GM12878 (cell line): ENCODE results near the gene FLT4. TPM values are rescaled to one million over a fixed set of nuclear protein-coding genes. Genes with fewer than 3 reads are reported as not detected.

ENCODE experiments used
- ATAC-seq: fragments of 200-7000 bp; cut with Tn5 transposase; 3 replicates; pipeline ENCODE4 v1.9.1; 2020; ENCODE audit warnings: mild to moderate bottlenecking, moderate library complexity
- BruUV-seq: library from RNA; stranded (reverse); fragments of 400-500 nt; replicated peaks from 2 replicates; lab custom pipeline; 2021; lab: Mats Ljungman, UMichigan
- CTCF ChIA-PET: fragments of 300-600 bp; sonication (Branson Sonifier 250); formaldehyde crosslinking; extraction: SDS; loops from one replicate; lab custom pipeline; 2021; ENCODE audit warnings: inconsistent platforms; lab: Yijun Ruan, JAX
- POLR2A ChIA-PET: fragments of 350-600 bp; formaldehyde crosslinking; extraction: SDS; loops from one replicate; lab custom pipeline; 2021; ENCODE audit warnings: inconsistent platforms; lab: Charles Lee
- RAD21 ChIA-PET: fragments of 300-600 bp; sonication (Branson Sonifier 250); formaldehyde crosslinking; loops from one replicate; lab custom pipeline; 2023; ENCODE audit warnings: antibody characterized with exemption; ENCODE audit not compliant: unreplicated experiment; lab: Charles Lee
- SMC1A ChIA-PET: fragments of 300-600 bp; sonication (Branson Sonifier 250); formaldehyde crosslinking; loops from one replicate; lab custom pipeline; 2023; ENCODE audit not compliant: unreplicated experiment, uncharacterized antibody; lab: Charles Lee
- DNase-seq: peaks from one replicate; pipeline ENCODE4 v3.0.0-alpha.2; 2011; ENCODE audit warnings: low read depth, low spot score
- FAIRE-seq: peaks from 3 replicates; lab custom pipeline; 2011; peaks lifted over from hg19 to GRCh38; lab: Jason Lieb, UNC
- H2AFZ ChIP-seq: 2 replicates; pipeline ENCODE4 v1.6.0; 2011; ENCODE audit warnings: low read depth, low read length, control low read depth; ENCODE audit not compliant: control insufficient read depth
- H3K27ac ChIP-seq: 2 replicates; pipeline ENCODE4 v1.5.1; 2011; ENCODE audit warnings: control low read depth; ENCODE audit not compliant: control insufficient read depth, insufficient read depth
- H3K27me3 ChIP-seq, 2 experiments: replicated peaks in 1 of 2; 2 replicates each; pipeline versions ENCODE4 v1.6.0 to v1.6.1; 2011; ENCODE audit warnings: low read length in 1 of 2; ENCODE audit not compliant: control insufficient read depth in 2 of 2, insufficient read depth in 2 of 2
- H3K36me3 ChIP-seq, 2 experiments: 2 replicates each; pipeline ENCODE4 v1.5.1; 2011; ENCODE audit warnings: low read length in 1 of 2; ENCODE audit not compliant: control insufficient read depth in 2 of 2, insufficient read depth in 2 of 2
- H3K4me1 ChIP-seq: 2 replicates; pipeline ENCODE4 v1.6.1; 2011; ENCODE audit warnings: mild to moderate bottlenecking, low read length, moderate library complexity, mixed read lengths; ENCODE audit not compliant: control insufficient read depth, insufficient read depth
- H3K4me2 ChIP-seq: 2 replicates; pipeline ENCODE4 v1.6.0; 2011; ENCODE audit warnings: control low read depth; ENCODE audit not compliant: control insufficient read depth, insufficient read depth
- H3K4me3 ChIP-seq: fragments of 200-600 bp; sonication (generic); 2 replicates; pipeline ENCODE4 v1.5.1; 2016
- H3K79me2 ChIP-seq: 2 replicates; pipeline ENCODE4 v1.6.0; 2011; ENCODE audit warnings: low read length; ENCODE audit not compliant: control insufficient read depth, insufficient read depth
- H3K9ac ChIP-seq: 2 replicates; pipeline ENCODE4 v1.8.0; 2011; ENCODE audit warnings: low read length, control low read depth, mixed read lengths; ENCODE audit not compliant: control insufficient read depth, insufficient read depth
- H3K9me3 ChIP-seq: replicated peaks from 3 replicates; pipeline ENCODE4 v1.5.1; 2011; ENCODE audit warnings: mild to moderate bottlenecking, low read length; ENCODE audit not compliant: control insufficient read depth, insufficient read depth
- H4K20me1 ChIP-seq: 2 replicates; pipeline ENCODE4 v1.6.0; 2011; ENCODE audit not compliant: control insufficient read depth, insufficient read depth
- E2F8 ChIP-seq: fragments of 450-650 bp; IDR thresholded peaks from 2 replicates; pipeline ENCODE4 v1.6.1; 2018; ENCODE audit warnings: mild to moderate bottlenecking, low read depth, moderate library complexity; ENCODE audit not compliant: partially characterized antibody
- EED ChIP-seq: sonication (generic); IDR thresholded peaks from 2 replicates; pipeline ENCODE4 v1.6.1; 2016; ENCODE audit warnings: antibody characterized with exemption, low read depth
- ESRRA ChIP-seq: IDR thresholded peaks from 2 replicates; pipeline ENCODE4 v1.6.1; 2012; ENCODE audit warnings: mild to moderate bottlenecking, low read length, improper control_type of control experiment
- IRF4 ChIP-seq: IDR thresholded peaks from 2 replicates; pipeline ENCODE4 v1.6.1; 2011; ENCODE audit warnings: low read depth, low read length
- MEF2B ChIP-seq: fragments of 450-650 bp; IDR thresholded peaks from 2 replicates; pipeline ENCODE4 v1.6.1; 2018; ENCODE audit warnings: mild to moderate bottlenecking, moderate library complexity; ENCODE audit not compliant: partially characterized antibody, poor library complexity, severe bottlenecking
- POU2F2 ChIP-seq: IDR thresholded peaks from 3 replicates; pipeline ENCODE4 v1.6.1; 2011; ENCODE audit warnings: low read depth, mild to moderate bottlenecking, low read length, borderline replicate concordance
- SMC3 ChIP-seq: IDR thresholded peaks from 2 replicates; pipeline ENCODE4 v1.6.1; 2011; ENCODE audit warnings: low read length, improper control_type of control experiment, borderline replicate concordance
- SUPT20H ChIP-seq: IDR thresholded peaks from 2 replicates; pipeline ENCODE4 v1.6.1; 2011; ENCODE audit warnings: low read depth, mild to moderate bottlenecking, low read length, moderate library complexity, borderline replicate concordance; ENCODE audit not compliant: control insufficient read depth
- ZNF217 ChIP-seq: fragments of 450-650 bp; IDR thresholded peaks from 2 replicates; pipeline ENCODE4 v1.6.1; 2017; ENCODE audit warnings: antibody characterized with exemption, mild to moderate bottlenecking
- ZNF592 ChIP-seq: fragments of 450-650 bp; IDR thresholded peaks from 2 replicates; pipeline ENCODE4 v1.6.1; 2017; ENCODE audit warnings: mild to moderate bottlenecking, moderate library complexity
- WGBS: methylation state at CpG from one replicate; pipeline ENCODE4 v1.1.6; 2016; ENCODE audit warnings: low lambda C conversion rate; ENCODE audit not compliant: insufficient replicate concordance, insufficient coverage; ENCODE audit errors: missing lambda C conversion rate; 5-methylcytosine and 5-hydroxymethylcytosine counted together
- in situ Hi-C: fragments of 300-500 bp; cut with MboI; formaldehyde crosslinking; loops from 9 replicates; pipeline ENCODE4 v1.14.3; 2018; ENCODE audit warnings: mixed read lengths
- intact Hi-C: fragments of 100-400 bp; cut with micrococcal nuclease; formaldehyde crosslinking; loops from one replicate; pipeline ENCODE4 v1.14.2; 2022; ENCODE audit not compliant: unreplicated experiment
- polyA plus RNA-seq, 11 experiments: library from polyadenylated mRNA; depleted of rRNA in 4 of 11; unstranded in 6 of 11; stranded (reverse) in 5 of 11; fragments of >200 nt; fragmentation: Nextera tagmentation in 4 of 11; fragmentation: Illumina TruSeq in 1 of 11; extraction: Ambion mirVana in 4 of 11; extraction: Trizol in 1 of 11; gene quantifications; 1 replicate in 1 of 11; 2 replicates in 10 of 11; pipeline versions ENCODE4 v1.2.1 to v1.2.3, GENCODE V29; 2011 to 2016; ENCODE audit warnings: inconsistent platforms in 2 of 11, missing spikeins in 2 of 11, low read depth in 1 of 11
- total RNA-seq, 4 experiments: library from RNA; depleted of rRNA in 3 of 4; stranded (reverse); fragments of >200 nt in 3 of 4; fragmentation: Illumina TruSeq in 1 of 4; extraction: Trizol in 1 of 4; gene quantifications; 2 replicates each; pipeline versions ENCODE4 v1.2.1 to v1.2.3, GENCODE V29; 2013 to 2021
- TF ChIP-seq, protein P1 (sequence below): IDR thresholded peaks from 2 replicates; pipeline ENCODE4 v1.6.1; 2012; ENCODE audit warnings: low read length, inconsistent platforms
- TF ChIP-seq, protein P2 (sequence below): IDR thresholded peaks from 2 replicates; pipeline ENCODE4 v1.6.1; 2012; ENCODE audit warnings: mild to moderate bottlenecking, low read depth, low read length

The FLT4 gene
- total and polyA plus RNA-seq, 10 of the 15 experiments (the other 5 are each of a cell fraction or from before 2014, with no cell fraction given), result 0.18 TPM; not detected in 9

GRCh38 chr5:180625125-180625790 lies 24.1 kb downstream of the FLT4 start:
- H3K4me3 ChIP-seq, result no peak overlapping the region
- FAIRE-seq (no peak), DNase-seq (no peak), ATAC-seq (no peak)
- no peak overlapping the region for H3K27ac ChIP-seq
- BruUV-seq, result no TSS peak
- SMC1A ChIA-PET, result no interaction called here
- no peaks in the 10 kb centered on the region; a peak in 2 of 4 replicates for H3K27me3 ChIP-seq
- RAD21 ChIA-PET, result no interaction called here
- H3K79me2 ChIP-seq, result no peaks in the 10 kb centered on the region
- no peak overlapping the region for H3K9ac ChIP-seq
- CTCF ChIA-PET, result no interaction called here
- H3K9me3 ChIP-seq, result no peaks in the 10 kb centered on the region
- H3K4me2 ChIP-seq, result no peak overlapping the region
- no peaks in the 10 kb centered on the region for H3K36me3 ChIP-seq
- H2AFZ ChIP-seq, result no peak overlapping the region
- intact Hi-C loops (no loop called here), in situ Hi-C loops (no loop called here)
- no peaks in the 10 kb centered on the region for H3K4me1 ChIP-seq
- POLR2A ChIA-PET, result no interaction called here
- H4K20me1 ChIP-seq, result no peaks in the 10 kb centered on the region
- WGBS, result 27% methylated on average over 10 of the region's 10 CpGs
- no peak for TF ChIP-seq E2F8
- TF ChIP-seq EED, result no peak
- TF ChIP-seq, protein P1, sequence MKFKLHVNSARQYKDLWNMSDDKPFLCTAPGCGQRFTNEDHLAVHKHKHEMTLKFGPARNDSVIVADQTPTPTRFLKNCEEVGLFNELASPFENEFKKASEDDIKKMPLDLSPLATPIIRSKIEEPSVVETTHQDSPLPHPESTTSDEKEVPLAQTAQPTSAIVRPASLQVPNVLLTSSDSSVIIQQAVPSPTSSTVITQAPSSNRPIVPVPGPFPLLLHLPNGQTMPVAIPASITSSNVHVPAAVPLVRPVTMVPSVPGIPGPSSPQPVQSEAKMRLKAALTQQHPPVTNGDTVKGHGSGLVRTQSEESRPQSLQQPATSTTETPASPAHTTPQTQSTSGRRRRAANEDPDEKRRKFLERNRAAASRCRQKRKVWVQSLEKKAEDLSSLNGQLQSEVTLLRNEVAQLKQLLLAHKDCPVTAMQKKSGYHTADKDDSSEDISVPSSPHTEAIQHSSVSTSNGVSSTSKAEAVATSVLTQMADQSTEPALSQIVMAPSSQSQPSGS, result no peak
- TF ChIP-seq ZNF217, result no peak
- no peak for TF ChIP-seq ZNF592
- TF ChIP-seq ESRRA, result no peak
- TF ChIP-seq SUPT20H, result no peak
- TF ChIP-seq MEF2B, result no peak
- TF ChIP-seq POU2F2, result no peak
- TF ChIP-seq IRF4, result no peak
- TF ChIP-seq, protein P2, sequence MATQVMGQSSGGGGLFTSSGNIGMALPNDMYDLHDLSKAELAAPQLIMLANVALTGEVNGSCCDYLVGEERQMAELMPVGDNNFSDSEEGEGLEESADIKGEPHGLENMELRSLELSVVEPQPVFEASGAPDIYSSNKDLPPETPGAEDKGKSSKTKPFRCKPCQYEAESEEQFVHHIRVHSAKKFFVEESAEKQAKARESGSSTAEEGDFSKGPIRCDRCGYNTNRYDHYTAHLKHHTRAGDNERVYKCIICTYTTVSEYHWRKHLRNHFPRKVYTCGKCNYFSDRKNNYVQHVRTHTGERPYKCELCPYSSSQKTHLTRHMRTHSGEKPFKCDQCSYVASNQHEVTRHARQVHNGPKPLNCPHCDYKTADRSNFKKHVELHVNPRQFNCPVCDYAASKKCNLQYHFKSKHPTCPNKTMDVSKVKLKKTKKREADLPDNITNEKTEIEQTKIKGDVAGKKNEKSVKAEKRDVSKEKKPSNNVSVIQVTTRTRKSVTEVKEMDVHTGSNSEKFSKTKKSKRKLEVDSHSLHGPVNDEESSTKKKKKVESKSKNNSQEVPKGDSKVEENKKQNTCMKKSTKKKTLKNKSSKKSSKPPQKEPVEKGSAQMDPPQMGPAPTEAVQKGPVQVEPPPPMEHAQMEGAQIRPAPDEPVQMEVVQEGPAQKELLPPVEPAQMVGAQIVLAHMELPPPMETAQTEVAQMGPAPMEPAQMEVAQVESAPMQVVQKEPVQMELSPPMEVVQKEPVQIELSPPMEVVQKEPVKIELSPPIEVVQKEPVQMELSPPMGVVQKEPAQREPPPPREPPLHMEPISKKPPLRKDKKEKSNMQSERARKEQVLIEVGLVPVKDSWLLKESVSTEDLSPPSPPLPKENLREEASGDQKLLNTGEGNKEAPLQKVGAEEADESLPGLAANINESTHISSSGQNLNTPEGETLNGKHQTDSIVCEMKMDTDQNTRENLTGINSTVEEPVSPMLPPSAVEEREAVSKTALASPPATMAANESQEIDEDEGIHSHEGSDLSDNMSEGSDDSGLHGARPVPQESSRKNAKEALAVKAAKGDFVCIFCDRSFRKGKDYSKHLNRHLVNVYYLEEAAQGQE, result no peak
- TF ChIP-seq SMC3, result no peak
